ENCODE results near the gene TMEM59L. TPM values are rescaled to one million over a fixed set of nuclear protein-coding genes. Genes with fewer than 3 reads are reported as not detected.
A peak's percentile ranks its signal among the peaks of the same experiment; 100 is the strongest.

TMEM59L gene
- total RNA-seq = 5.9 TPM
- 1.5 TPM for polyA plus RNA-seq (ENCODE audit: insufficient read depth, low read depth, low replicate concordance)
- long read RNA-seq, donor 1, partial matches to known transcripts = 0 of 1 reads
- long read RNA-seq, donor 1, other reads (novel, unspliced or antisense) = 0 of 1 reads
- long read RNA-seq, donor 2, partial matches to known transcripts = 0 of 1 reads
- long read RNA-seq, donor 2, other reads (novel, unspliced or antisense) = 0 of 1 reads
- long read RNA-seq, donor 3, partial matches to known transcripts = 0 of 1 reads
- long read RNA-seq, donor 3, other reads (novel, unspliced or antisense) = 0 of 1 reads
- long read RNA-seq, donor 4 = 0 reads
- long read RNA-seq, donor 5 = 0 reads
- long read RNA-seq, donor 6 = 0 reads
- long read RNA-seq, donor 7, partial matches to known transcripts = 3 of 5 reads
- long read RNA-seq, donor 7, other reads (novel, unspliced or antisense) = 0 of 5 reads
- long read RNA-seq, donor 8, partial matches to known transcripts = 0 of 1 reads
- long read RNA-seq, donor 8, other reads (novel, unspliced or antisense) = 0 of 1 reads
- long read RNA-seq, donor 9 = 0 reads
- long read RNA-seq, donor 10, partial matches to known transcripts = 0 of 1 reads
- long read RNA-seq, donor 10, other reads (novel, unspliced or antisense) = 0 of 1 reads

DNA sequence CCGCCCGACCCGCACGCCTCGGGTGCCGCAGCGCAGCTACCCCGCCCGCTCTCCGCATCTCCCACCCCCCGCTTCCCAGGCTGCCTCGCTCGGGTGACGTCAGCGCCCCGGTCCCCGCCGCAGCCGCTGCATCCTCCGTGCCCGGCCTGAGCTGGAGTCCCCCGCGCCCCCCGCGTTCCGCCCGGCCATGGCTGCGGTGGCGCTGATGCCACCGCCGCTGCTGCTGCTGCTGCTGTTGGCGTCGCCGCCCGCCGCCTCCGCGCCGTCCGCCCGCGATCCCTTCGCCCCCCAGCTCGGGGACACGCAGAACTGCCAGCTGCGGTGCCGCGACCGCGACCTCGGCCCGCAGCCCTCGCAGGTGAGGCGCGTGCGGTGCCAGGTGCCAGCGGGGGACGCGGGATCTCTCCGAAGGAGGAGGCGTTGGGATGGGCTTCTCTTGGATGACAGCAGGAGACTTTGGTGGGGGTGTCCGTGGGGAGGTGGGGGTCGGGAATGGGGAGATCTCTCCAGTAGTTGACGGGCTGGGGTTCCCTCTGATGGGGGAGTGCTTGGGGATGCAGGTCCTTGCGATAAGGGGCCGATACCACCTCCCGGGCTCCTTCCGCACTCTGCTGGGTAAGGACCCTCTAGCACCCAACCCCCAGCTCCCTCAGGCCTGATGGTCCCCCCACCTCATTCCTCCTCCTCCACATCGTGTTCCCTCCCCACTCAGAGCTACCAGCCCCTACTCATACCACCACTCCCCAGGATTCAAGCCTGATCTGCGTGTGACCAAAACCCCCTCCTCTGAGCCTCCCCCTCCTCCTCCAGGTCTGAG, at the start of gene TMEM59L:
TSS of gene TMEM59L (plus strand) at position 99 of the 817 bp plus-strand sequence. CDS start at position 188, 89 bp downstream.
- Histone ChIP-seq H3K27me3 (ENCODE audit: control insufficient read depth, insufficient read depth, low read length) (peaks cover 24% of the 10 kb centered on the region), H3K9me3 (ENCODE audit: control insufficient read depth in 2 of 3, insufficient read depth in 1 of 3, low read length in 3 of 3) (no peaks in the 10 kb centered on the region), H3K4me3 (ENCODE audit: low read length in 3 of 3) (peak within 1 kb of the TSS in 1 of 3 donors; percentile 29), H3K27ac (ENCODE audit: low read depth in 2 of 2, low read length in 2 of 2) (no peak within 1 kb of the TSS), H3K4me1 (ENCODE audit: control insufficient read depth in 2 of 3, insufficient read depth in 2 of 3, low read depth in 1 of 3, low read length in 3 of 3) (peaks cover 0 to 7% (median 0%) of the 10 kb centered on the region in 3 donors), H3K36me3 (ENCODE audit: control insufficient read depth in 2 of 3, insufficient read depth in 3 of 3, low read length in 3 of 3) (no peaks in the 10 kb centered on the region), H3K9ac (ENCODE audit: low read length in 3 of 3) (no peak within 1 kb of the TSS)
- FAIRE-seq = no peak
- peak in 3 of 5 donors; percentile 72 to 80 (median 77) for DNase-seq
- TF ChIP-seq, protein P1, sequence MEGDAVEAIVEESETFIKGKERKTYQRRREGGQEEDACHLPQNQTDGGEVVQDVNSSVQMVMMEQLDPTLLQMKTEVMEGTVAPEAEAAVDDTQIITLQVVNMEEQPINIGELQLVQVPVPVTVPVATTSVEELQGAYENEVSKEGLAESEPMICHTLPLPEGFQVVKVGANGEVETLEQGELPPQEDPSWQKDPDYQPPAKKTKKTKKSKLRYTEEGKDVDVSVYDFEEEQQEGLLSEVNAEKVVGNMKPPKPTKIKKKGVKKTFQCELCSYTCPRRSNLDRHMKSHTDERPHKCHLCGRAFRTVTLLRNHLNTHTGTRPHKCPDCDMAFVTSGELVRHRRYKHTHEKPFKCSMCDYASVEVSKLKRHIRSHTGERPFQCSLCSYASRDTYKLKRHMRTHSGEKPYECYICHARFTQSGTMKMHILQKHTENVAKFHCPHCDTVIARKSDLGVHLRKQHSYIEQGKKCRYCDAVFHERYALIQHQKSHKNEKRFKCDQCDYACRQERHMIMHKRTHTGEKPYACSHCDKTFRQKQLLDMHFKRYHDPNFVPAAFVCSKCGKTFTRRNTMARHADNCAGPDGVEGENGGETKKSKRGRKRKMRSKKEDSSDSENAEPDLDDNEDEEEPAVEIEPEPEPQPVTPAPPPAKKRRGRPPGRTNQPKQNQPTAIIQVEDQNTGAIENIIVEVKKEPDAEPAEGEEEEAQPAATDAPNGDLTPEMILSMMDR (IDR thresholded peaks at IDR 0.05; ENCODE audit: borderline replicate concordance, extremely low read depth, insufficient read depth) = no peak
- intact Hi-C loops (cut with DNase I) = no loop called here

DNA sequence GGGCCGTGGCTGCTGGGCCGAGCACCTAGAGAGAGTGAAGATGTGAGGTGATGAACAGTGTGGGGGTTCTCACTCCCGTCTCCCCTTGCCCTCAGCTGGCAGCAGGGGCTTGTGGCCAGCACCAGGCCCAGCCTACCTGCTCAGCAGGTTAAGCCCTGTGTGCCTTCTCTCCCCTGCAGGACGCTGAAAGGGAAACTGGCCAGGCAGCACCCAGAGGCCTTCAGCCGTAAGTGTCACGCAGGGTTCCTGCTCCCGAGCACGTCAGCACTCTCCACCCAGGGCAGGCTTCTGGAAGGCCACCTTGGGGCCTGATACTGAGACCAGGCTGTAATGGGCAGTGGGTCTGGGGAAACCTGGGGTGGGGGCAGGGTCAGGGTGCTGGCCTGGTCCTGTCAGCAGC, 45.7 kb upstream of the TMEM59L start:
- H3K27me3 ChIP-seq (ENCODE audit: control insufficient read depth, insufficient read depth, low read length) = no peaks in the 10 kb centered on the region
- no peak overlapping the region for H3K4me3 ChIP-seq (ENCODE audit: low read length in 3 of 3)
- H3K4me1 ChIP-seq (ENCODE audit: control insufficient read depth in 2 of 3, insufficient read depth in 2 of 3, low read depth in 1 of 3, low read length in 3 of 3) = no peaks in the 10 kb centered on the region
- peaks cover 4 to 22% (median 12%) of the 10 kb centered on the region in 3 donors for H3K36me3 ChIP-seq (ENCODE audit: control insufficient read depth in 2 of 3, insufficient read depth in 3 of 3, low read length in 3 of 3)
- intact Hi-C loops (cut with DNase I) = no loop called here
- no peaks in the 10 kb centered on the region for H3K9me3 ChIP-seq (ENCODE audit: control insufficient read depth in 2 of 3, insufficient read depth in 1 of 3, low read length in 3 of 3)
- TF ChIP-seq, protein P1 (IDR thresholded peaks at IDR 0.05; ENCODE audit: borderline replicate concordance, extremely low read depth, insufficient read depth) = no peak
- FAIRE-seq (no peak), DNase-seq (no peak)
- H3K9ac ChIP-seq (ENCODE audit: low read length in 3 of 3) = no peak overlapping the region
- no peak overlapping the region for H3K27ac ChIP-seq (ENCODE audit: low read depth in 2 of 2, low read length in 2 of 2)

DNA sequence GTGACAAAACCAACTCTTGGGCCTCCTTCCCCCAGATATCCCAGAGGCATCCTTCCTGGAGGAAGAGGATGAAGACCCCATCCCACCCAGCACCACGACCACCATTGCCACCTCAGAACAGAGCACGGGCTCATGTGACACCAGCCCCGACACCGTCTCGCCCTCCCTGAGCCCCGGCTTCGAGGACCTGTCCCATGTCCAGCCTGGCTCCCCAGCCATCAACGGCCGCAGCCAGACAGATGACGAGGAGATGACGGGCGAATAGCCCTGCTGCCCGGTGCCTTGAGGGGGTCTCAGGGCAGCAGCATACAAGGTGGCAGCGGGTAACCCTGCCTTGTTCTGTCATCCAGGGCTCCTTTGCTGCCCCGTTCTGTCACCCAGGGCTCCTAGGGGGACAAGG, 44.3 kb upstream of the TMEM59L start:
- H3K4me3 ChIP-seq (ENCODE audit: low read length in 3 of 3) = no peak overlapping the region
- peaks cover 0 to 13% (median 9%) of the 10 kb centered on the region in 3 donors for H3K4me1 ChIP-seq (ENCODE audit: control insufficient read depth in 2 of 3, insufficient read depth in 2 of 3, low read depth in 1 of 3, low read length in 3 of 3)
- no peaks in the 10 kb centered on the region for H3K27me3 ChIP-seq (ENCODE audit: control insufficient read depth, insufficient read depth, low read length)
- H3K27ac ChIP-seq (ENCODE audit: low read depth in 2 of 2, low read length in 2 of 2) = no peak overlapping the region
- TF ChIP-seq, protein P1 (IDR thresholded peaks at IDR 0.05; ENCODE audit: borderline replicate concordance, extremely low read depth, insufficient read depth) = no peak
- FAIRE-seq = no peak
- no peak overlapping the region for H3K9ac ChIP-seq (ENCODE audit: low read length in 3 of 3)
- peak in 1 of 5 donors; percentile 78 for DNase-seq
- no peaks in the 10 kb centered on the region for H3K9me3 ChIP-seq (ENCODE audit: control insufficient read depth in 2 of 3, insufficient read depth in 1 of 3, low read length in 3 of 3)
- H3K36me3 ChIP-seq (ENCODE audit: control insufficient read depth in 2 of 3, insufficient read depth in 3 of 3, low read length in 3 of 3) = peaks cover 6 to 24% (median 15%) of the 10 kb centered on the region in 3 donors
- intact Hi-C loops (cut with DNase I) = no loop called here

All from kidney (tissue), 22 donors.